GM18526 (cell line): ENCODE data around the gene ATXN2.

Experiments
- POLR2A ChIP-seq: IDR thresholded peaks from 3 replicates; pipeline ENCODE4 v1.6.1; 2011; ENCODE audit not compliant: insufficient read length; ENCODE audit errors: extremely low read depth

Gene ATXN2

GRCh38 chr12:111544032-111544431 is 55.1 kb downstream of the ATXN2 start:
- TF ChIP-seq POLR2A, result no peak

GRCh38 chr12:111532751-111533150 is 66.4 kb downstream of the ATXN2 start:
- no peak for TF ChIP-seq POLR2A

GRCh38 chr12:111529424-111530368 is 69.4 kb downstream of the ATXN2 start:
- TF ChIP-seq POLR2A, result no peak

DNA sequence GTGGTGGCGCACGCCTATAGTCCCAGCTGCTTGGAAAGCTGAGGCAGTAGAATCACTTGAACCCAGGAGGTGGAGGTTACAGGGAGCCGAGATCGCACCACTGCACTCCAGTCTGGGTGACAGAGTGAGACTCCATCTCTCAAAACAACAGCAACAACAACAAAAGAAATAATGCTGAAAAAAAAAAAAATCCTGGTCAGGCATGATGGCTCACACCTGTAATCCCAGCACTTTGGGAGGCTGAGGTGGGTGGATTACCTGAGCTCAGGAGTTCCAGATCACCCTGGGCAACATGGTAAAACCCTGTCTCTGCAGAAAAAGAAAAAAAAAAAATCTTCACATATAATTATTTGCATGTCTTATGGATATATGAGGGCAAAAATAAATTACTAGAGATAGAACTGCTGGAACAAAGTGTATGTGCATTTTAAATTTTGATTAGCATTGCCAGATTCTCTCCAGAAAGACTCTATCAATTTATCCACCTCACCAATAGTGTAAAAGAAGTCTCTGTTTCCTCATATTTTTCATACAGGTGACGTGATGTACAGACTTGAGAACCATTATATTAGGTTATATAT is 75.4 kb downstream of the ATXN2 start:
- TF ChIP-seq POLR2A, result no peak

DNA sequence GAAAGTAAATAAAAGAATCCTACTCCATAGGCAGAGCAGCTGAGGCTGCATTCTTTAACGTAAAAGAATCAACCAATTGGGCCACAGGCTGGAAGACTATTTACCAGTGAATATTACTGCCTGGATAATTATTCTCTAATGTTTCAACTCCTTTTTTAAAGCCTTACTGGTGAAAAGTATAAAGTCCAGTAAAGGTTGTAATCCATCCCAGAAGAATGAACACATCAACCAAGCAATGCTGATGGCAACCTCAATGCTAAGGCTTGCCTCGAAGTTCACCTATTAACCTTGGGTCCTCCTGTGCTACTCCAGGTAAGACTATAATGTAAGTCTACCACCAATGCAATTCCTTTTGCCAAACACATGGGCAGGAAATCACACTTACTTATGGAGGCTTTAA is 77.3 kb downstream of the ATXN2 start:
- no peak for TF ChIP-seq POLR2A

GRCh38 chr12:111519937-111520336 is 79.2 kb downstream of the ATXN2 start:
- TF ChIP-seq POLR2A, result no peak

DNA sequence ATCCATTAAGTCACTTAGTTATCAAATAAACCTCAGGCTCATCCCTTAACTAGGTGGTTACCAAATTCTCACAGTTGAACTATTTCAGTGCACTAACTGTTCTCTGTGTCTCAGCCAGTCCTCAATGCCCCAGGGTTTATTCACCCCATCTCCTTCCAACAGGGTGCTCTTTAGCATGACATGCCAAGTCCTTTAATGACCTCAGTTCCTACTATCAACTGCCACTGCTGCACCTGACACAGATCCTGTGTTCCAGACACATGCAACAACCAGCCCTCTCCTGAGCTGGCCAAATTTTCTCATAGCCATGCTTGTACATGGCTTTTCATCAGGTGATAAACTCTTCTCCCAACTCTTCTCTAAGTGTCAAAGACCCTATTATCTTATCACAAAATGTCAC is 80.0 kb downstream of the ATXN2 start:
- no peak for TF ChIP-seq POLR2A

DNA sequence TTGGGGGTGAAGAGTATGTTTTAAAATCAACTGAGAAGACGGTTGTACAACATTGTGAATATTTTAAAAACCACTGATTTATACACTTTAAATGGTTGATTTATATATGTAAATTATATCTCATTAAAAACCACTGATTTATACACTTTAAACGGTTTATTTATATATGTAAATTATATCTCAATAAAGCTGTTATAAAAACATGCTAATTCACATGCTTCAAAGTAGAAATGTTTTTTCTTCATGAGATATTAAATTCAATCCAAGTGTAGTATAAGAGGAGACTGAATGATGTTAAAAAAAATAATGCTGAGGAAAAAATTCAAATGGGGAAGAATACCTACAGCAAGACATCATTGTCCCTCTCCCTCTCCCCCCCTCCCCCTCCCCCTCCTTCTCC is 92.9 kb downstream of the ATXN2 start:
- no peak for TF ChIP-seq POLR2A

- TF ChIP-seq POLR2A, result no peak
Measured at GRCh38 chr12:111505601-111506036, 93.5 kb downstream of the ATXN2 start.

- no peak for TF ChIP-seq POLR2A
Measured at GRCh38 chr12:111503116-111503515, 96.0 kb downstream of the ATXN2 start.

DNA sequence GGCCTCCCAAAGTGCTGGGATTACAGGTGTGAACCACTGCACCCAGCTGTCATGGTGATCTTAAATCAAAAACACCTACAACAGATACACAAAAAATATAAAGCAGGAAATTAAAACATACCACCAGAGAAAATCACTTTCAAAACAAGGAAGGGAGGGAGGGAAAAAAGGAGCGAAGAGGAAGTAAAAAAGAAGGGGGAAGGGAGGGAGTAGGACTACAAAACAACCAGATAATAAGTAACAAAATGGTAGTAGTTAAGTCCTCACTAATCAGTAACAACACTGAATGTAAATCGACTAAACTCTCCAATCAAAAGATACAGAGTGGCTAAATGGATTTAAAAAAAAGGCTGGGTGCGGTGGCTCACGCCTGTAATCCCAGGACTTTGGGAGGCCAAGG is 104.4 kb downstream of the ATXN2 start:
- TF ChIP-seq POLR2A, result no peak

GRCh38 chr12:111488798-111489197 is 110.3 kb downstream of the ATXN2 start:
- TF ChIP-seq POLR2A, result no peak

- no peak for TF ChIP-seq POLR2A
Measured at GRCh38 chr12:111488271-111488670, 110.8 kb downstream of the ATXN2 start.

- TF ChIP-seq POLR2A, result no peak
Measured at GRCh38 chr12:111482462-111482861, 116.7 kb downstream of the ATXN2 start.

DNA sequence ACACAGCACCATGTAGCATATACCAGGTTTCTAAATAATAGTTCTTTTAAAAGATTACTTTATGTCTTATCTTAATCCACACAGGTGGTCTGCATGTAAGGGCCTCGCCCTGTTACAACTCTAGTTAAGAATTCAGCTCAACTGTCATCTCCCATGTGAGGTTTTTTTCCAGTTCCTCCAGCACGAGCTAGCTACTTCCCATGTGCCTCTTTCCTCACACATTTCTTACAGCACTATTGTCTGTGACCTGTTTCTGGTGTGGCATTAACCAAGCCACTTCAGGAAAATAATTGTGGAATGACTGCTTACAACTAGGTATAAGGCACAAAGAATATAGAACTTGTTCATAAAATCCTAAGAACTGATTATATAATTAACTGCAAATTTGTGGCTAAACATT is 127.9 kb downstream of the ATXN2 start:
- TF ChIP-seq POLR2A, result no peak

GRCh38 chr12:111469401-111469800 is 129.7 kb downstream of the ATXN2 start:
- no peak for TF ChIP-seq POLR2A
